C4-2B (cell line): Measurements from ENCODE around the gene SCNN1A.

Source experiments
- CTCF ChIP-seq: fragments of 450-650 bp; conservative IDR thresholded peaks from 2 replicates; pipeline ENCODE4 v1.5.1; 2017; ENCODE audit warnings: mild to moderate bottlenecking
- ZFX ChIP-seq: fragments of 450-650 bp; IDR thresholded peaks from 2 replicates; pipeline ENCODE4 v1.6.1; 2017

GRCh38 chr12:6345319-6346091 is 29.9 kb downstream of the SCNN1A start:
- no peak for TF ChIP-seq CTCF
- no peak for TF ChIP-seq ZFX
